Forelimb muscle (tissue), 1 donor: ENCODE data around the gene GALNT9. TPM values are rescaled to one million over a fixed set of nuclear protein-coding genes. Genes with fewer than 3 reads are reported as not detected.

Experiments
- DNase-seq: peaks from one replicate; pipeline ENCODE4 v3.0.0-alpha.2; 2013; ENCODE audit warnings: low read depth
- polyA plus RNA-seq: library from polyadenylated mRNA; unstranded; fragments of 120-200 nt; gene quantifications from one replicate; pipeline ENCODE4 v1.2.1, GENCODE V29; 2013; ENCODE audit not compliant: insufficient read length

GALNT9 gene
- polyA plus RNA-seq, 1 donor: 1.7 TPM

DNA sequence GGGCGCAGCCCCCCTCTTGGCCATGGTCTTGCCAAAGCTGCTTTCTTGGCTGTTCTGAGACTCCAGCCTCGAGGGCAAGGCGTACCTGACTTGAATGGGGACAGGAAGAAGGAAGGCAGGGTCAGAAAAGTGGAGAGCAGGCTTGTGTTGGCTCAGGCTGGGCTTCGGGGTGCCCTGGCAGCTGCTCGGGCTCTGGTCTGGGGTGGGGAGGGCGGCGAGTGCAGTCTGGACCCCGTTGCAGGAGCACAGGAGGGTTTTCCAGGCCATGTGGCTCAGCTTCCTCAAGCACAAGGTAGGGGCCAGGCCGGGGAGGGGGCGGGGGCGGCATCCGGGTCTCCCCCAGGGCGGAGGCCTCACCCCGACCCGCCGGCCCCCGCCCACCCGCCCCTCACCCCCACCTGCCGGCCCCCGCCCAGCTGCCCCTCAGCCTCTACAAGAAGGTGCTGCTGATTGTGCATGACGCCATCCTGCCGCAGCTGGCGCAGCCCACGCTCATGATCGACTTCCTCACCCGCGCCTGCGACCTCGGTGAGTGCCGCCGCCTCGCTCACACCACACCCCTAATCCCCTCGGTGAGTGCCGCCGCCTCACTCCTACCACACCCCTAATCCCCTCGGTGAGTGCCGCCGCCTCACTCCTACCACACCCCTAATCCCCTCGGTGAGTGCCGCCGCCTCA, 180.9 kb downstream of the GALNT9 start:
- no peak for DNase-seq

DNA sequence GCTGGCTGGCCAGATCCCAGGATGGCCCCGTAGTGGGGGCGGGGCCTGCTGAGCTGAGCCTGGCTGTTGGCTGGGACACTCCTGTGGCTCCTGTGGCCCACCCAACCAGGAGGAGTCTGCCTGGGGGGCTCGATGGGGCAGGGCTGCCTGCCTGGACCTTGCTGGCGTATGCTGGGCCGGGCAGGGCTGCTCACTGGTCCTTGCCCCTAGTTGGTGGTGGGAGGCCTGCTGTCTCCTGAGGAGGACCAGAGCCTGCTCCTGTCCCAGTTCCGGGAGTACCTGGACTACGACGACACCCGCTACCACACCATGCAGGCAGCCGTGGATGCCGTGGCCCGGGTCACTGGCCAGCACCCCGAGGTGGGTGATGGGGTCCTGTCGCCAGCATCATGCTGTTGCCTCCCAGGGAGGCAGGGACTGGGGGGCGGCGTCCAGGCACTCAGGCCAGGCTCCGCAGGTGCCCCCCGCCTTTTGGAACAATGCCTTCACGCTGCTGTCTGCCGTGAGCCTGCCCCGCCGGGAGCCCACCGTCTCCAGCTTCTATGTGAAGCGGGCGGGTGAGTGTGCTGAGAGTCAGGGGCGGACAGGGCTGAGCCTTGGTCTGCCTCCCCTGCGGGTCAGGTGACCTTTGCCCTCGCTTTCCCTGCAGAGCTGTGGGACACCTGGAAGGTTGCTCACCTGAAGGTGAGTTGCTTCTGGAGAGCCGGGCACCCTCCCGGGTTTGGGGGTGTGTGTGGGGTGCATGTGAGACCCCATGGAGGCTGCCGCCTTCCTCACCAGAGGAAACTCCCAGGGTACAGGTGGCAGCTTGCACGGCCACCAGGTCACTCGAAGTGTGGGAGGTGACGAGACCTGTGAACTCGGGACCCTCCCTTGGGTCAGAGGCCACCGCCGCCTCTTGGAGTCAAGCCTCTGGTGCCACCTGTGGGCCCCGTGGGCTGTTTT, 181.7 kb downstream of the GALNT9 start:
- no peak for DNase-seq

DNA sequence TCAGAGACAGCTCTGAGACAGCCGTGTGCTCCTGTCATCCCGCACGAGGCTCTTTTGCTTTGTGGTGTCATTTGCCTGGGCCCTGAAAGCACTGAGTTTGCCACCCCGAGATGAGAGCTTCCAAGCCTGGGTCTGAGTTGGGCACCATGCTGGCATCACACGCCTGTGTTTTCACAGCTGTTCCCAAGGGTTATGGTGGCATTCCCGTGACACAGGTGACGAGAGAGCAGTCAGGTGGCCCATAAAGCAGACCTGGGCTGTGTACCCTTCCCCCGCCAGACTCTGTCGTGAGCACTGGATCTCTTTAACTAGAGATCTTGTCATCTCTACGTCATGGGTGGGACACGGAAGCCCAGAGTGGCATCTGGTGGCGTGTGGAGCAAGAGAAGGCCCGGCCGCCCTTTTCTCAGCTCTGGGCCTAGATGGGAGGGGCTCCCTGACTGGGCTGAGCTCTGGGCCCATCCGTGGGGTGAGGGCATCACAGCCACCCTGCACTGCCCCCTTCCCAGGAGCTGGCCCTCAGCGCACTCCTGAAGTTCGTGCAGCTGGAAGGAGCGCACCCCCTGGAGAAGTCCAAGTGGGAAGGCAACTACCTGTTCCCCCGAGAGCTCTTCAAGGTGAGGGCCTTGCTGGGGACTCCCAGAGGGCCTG, 182.5 kb downstream of the GALNT9 start:
- no peak for DNase-seq

Other genes starting within 250 kb of the GALNT9 start
- gene DDX51, start 185.3 kb downstream of the GALNT9 start, polyA plus RNA-seq: 12.9 TPM
- 9.8 TPM for gene NOC4L, start 185.1 kb downstream of the GALNT9 start, polyA plus RNA-seq
- 46.6 TPM for gene FBRSL1, start 160.6 kb upstream of the GALNT9 start, polyA plus RNA-seq